HepG2 (cell line): Measurements from ENCODE around the gene TUG1.
A peak's percentile ranks its signal among the peaks of the same experiment; 100 is the strongest.

Experiments used
- EP300 ChIP-seq, 3 experiments: sonication (generic) in 1 of 3; formaldehyde crosslinking in 1 of 3; IDR thresholded peaks; 2 replicates each; pipeline versions ENCODE4 v1.5.1 to v1.6.1; 2011 to 2020; ENCODE audit warnings: low read depth in 2 of 3, low read length in 2 of 3, borderline replicate concordance in 1 of 3, improper control_type of control experiment in 1 of 3, mild to moderate bottlenecking in 1 of 3, missing genetic modification reagents in 1 of 3, moderate library complexity in 1 of 3
- FOXJ3 ChIP-seq: sonication (generic); formaldehyde crosslinking; IDR thresholded peaks from 2 replicates; pipeline ENCODE4 v1.4.0; 2020; ENCODE audit warnings: missing genetic modification reagents, mild to moderate bottlenecking, borderline replicate concordance
- GTF3A ChIP-seq: sonication (generic); formaldehyde crosslinking; conservative IDR thresholded peaks from 2 replicates; pipeline ENCODE4 v1.4.0; 2020; ENCODE audit warnings: mild to moderate bottlenecking, missing genetic modification reagents
- KDM6A ChIP-seq: IDR thresholded peaks from 2 replicates; pipeline ENCODE4 v1.6.1; 2016; ENCODE audit warnings: low read depth
- MEIS1 ChIP-seq: sonication (generic); formaldehyde crosslinking; IDR thresholded peaks from 2 replicates; pipeline ENCODE4 v1.9.0; 2021; ENCODE audit warnings: mild to moderate bottlenecking, missing genetic modification reagents, moderate library complexity, borderline replicate concordance
- SALL1 ChIP-seq: sonication (generic); formaldehyde crosslinking; IDR thresholded peaks from 2 replicates; pipeline ENCODE4 v1.8.0; 2022; ENCODE audit warnings: mild to moderate bottlenecking, missing genetic modification reagents
- SMAD1 ChIP-seq: sonication (generic); formaldehyde crosslinking; IDR thresholded peaks from 2 replicates; pipeline ENCODE4 v1.4.0; 2020; ENCODE audit warnings: missing genetic modification reagents, low read depth, mild to moderate bottlenecking, borderline replicate concordance
- STAG1 ChIP-seq: sonication (generic); formaldehyde crosslinking; IDR thresholded peaks from 2 replicates; pipeline ENCODE4 v1.4.0; 2020; ENCODE audit warnings: missing genetic modification reagents
- TOE1 ChIP-seq: sonication (generic); formaldehyde crosslinking; IDR thresholded peaks from 2 replicates; pipeline ENCODE4 v1.4.0; 2020; ENCODE audit warnings: mild to moderate bottlenecking, missing genetic modification reagents
- ZNF251 ChIP-seq: sonication (generic); formaldehyde crosslinking; IDR thresholded peaks from 2 replicates; pipeline ENCODE4 v1.9.0; 2021; ENCODE audit warnings: mild to moderate bottlenecking, missing genetic modification reagents
- ZNF354B ChIP-seq: sonication (generic); formaldehyde crosslinking; IDR thresholded peaks from 2 replicates; pipeline ENCODE4 v1.8.0; 2022; ENCODE audit warnings: mild to moderate bottlenecking, missing genetic modification reagents
- TF ChIP-seq, protein P1 (sequence below): sonication (generic); formaldehyde crosslinking; IDR thresholded peaks from 2 replicates; pipeline ENCODE4 v1.5.0; 2020; ENCODE audit warnings: mild to moderate bottlenecking, missing genetic modification reagents, moderate library complexity
- TF ChIP-seq, protein P2 (sequence below): sonication (generic); formaldehyde crosslinking; IDR thresholded peaks from 2 replicates; pipeline ENCODE4 v1.4.0; 2020; ENCODE audit warnings: mild to moderate bottlenecking, missing genetic modification reagents, borderline replicate concordance

DNA sequence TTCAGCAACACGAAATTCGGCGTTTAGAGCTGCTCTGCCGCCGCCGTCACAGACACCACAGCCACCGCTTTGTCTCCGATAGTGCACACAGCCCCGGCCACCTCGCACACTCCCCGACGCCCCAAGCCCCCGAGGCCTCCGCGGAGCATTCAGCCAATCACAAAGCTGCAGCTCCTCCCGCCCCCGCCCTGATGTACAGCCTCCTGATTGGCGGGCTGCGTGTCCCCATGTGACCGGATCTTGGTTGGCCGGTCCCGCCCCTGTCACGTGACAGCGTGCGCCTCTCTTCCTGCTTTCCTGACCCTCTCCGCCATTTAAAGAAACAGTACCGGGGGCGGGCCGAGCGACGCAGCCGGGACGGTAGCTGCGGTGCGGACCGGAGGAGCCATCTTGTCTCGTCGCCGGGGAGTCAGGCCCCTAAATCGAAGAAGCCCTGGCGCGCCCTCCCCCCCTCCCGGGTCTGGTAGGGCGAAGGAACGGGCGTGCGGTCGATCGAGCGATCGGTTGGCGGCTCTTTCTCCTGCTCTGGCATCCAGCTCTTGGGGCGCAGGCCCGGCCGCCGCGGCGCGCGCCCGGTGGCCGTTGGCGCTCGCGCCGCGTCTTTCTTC lies at the start of gene TUG1:
- TF ChIP-seq, protein P1, sequence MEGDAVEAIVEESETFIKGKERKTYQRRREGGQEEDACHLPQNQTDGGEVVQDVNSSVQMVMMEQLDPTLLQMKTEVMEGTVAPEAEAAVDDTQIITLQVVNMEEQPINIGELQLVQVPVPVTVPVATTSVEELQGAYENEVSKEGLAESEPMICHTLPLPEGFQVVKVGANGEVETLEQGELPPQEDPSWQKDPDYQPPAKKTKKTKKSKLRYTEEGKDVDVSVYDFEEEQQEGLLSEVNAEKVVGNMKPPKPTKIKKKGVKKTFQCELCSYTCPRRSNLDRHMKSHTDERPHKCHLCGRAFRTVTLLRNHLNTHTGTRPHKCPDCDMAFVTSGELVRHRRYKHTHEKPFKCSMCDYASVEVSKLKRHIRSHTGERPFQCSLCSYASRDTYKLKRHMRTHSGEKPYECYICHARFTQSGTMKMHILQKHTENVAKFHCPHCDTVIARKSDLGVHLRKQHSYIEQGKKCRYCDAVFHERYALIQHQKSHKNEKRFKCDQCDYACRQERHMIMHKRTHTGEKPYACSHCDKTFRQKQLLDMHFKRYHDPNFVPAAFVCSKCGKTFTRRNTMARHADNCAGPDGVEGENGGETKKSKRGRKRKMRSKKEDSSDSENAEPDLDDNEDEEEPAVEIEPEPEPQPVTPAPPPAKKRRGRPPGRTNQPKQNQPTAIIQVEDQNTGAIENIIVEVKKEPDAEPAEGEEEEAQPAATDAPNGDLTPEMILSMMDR (CRISPR knock-in tag): no peak
- TF ChIP-seq, protein P2, sequence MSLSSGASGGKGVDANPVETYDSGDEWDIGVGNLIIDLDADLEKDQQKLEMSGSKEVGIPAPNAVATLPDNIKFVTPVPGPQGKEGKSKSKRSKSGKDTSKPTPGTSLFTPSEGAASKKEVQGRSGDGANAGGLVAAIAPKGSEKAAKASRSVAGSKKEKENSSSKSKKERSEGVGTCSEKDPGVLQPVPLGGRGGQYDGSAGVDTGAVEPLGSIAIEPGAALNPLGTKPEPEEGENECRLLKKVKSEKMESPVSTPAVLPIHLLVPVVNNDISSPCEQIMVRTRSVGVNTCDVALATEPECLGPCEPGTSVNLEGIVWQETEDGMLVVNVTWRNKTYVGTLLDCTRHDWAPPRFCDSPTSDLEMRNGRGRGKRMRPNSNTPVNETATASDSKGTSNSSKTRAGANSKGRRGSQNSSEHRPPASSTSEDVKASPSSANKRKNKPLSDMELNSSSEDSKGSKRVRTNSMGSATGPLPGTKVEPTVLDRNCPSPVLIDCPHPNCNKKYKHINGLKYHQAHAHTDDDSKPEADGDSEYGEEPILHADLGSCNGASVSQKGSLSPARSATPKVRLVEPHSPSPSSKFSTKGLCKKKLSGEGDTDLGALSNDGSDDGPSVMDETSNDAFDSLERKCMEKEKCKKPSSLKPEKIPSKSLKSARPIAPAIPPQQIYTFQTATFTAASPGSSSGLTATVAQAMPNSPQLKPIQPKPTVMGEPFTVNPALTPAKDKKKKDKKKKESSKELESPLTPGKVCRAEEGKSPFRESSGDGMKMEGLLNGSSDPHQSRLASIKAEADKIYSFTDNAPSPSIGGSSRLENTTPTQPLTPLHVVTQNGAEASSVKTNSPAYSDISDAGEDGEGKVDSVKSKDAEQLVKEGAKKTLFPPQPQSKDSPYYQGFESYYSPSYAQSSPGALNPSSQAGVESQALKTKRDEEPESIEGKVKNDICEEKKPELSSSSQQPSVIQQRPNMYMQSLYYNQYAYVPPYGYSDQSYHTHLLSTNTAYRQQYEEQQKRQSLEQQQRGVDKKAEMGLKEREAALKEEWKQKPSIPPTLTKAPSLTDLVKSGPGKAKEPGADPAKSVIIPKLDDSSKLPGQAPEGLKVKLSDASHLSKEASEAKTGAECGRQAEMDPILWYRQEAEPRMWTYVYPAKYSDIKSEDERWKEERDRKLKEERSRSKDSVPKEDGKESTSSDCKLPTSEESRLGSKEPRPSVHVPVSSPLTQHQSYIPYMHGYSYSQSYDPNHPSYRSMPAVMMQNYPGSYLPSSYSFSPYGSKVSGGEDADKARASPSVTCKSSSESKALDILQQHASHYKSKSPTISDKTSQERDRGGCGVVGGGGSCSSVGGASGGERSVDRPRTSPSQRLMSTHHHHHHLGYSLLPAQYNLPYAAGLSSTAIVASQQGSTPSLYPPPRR (CRISPR knock-in tag): peak; percentile 37
- TF ChIP-seq GTF3A (no peak), KDM6A (CRISPR knock-in tag) (no peak), ZNF354B (no peak), SALL1 (CRISPR knock-in tag) (peak; percentile 72), ZNF251 (CRISPR knock-in tag) (no peak), STAG1 (CRISPR knock-in tag) (no peak), SMAD1 (no peak), TOE1 (CRISPR knock-in tag) (no peak), FOXJ3 (CRISPR knock-in tag) (no peak), MEIS1 (CRISPR knock-in tag) (no peak), EP300 (IDR thresholded peaks at IDR 0.05; ENCODE audit: low read depth in 2 of 2, low read length in 2 of 2) (no peak), EP300 (CRISPR knock-in tag; IDR thresholded peaks at IDR 0.05; ENCODE audit: borderline replicate concordance) (no peak)
